GM19240 (cell line): ENCODE measurements around the gene TPT1.
A peak's percentile ranks its signal among the peaks of the same experiment; 100 is the strongest.
"Not testable (repeated sequence)": the region's sequence is repeated elsewhere in the genome, so short reads cannot be mapped to it uniquely, and the experiment has no call there.

ENCODE experiments used
- DNase-seq: peaks from one replicate; pipeline ENCODE4 v3.0.0; 2011; ENCODE audit warnings: low spot score; ENCODE audit not compliant: insufficient read length

Gene TPT1

GRCh38 chr13:45368005-45368404, 27.0 kb upstream of the TPT1 start:
- no peak for DNase-seq

DNA sequence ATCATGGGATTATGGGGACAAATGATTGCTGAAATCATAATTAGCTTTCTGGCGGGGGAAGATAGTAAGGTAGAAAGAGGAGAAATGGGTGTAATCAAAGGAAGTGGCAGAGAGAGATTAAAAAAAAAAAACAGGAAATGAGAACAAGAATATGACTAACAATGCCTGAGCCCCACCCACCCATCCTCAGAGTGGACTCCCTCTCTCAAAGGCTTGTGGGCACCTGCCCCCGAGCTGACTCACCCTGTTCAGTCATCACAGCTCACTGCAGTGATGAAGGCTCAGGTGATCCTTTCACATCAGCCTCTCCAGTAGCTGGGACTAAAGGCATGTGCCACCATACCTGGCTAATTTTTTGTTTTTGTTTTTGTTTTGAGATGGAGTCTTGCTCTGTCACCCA, 26.4 kb upstream of the TPT1 start:
- peak; percentile 88 for DNase-seq

DNA sequence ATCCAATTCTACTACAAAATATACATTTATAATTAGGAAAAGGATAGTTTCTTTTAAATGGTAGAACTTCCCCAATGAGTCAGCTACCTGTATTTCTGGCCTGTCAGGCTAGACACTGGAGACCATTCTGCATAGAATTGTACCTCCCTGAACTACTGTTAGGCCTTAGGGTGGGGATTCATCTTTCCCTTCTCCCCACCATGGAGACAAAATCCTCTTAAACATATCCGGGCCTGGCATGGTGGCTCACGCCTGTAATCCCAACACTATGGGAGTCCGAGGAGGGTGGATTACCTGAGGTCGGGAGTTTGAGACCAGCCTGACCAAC, 24.5 kb upstream of the TPT1 start:
- no peak for DNase-seq

DNA sequence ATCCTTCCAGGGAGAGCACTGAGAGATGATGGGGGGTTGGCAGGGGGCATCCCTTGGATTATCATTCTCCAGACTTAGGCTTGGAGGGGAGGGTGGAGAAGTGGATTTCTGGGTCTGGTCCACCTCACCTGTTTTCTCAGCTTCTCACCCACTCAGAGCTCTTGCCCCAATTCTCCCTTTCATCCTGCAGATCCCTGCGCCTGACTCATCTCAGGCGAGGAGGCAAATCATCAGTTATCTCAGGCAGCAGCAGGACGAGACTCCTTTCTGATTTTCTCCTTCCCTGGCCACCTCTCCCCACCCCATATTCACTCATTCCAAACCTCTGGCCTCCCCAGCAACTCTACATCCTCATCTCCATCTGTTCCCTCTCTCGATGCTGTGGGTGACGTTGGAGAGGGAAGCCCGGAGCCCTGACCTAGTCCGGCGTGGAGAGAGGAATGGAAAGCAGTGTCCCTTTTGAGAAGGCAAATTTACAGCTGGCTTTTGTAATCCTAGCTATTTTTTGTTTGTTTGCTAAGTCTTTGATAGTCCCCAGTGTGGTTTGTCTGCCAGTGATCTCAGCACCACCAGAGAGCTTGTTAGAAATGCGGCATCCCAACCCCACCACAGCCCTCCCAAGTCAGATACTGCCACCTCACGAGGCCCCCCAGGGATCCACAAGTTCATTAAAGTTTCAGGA, 24.0 kb upstream of the TPT1 start:
- DNase-seq = no peak

DNA sequence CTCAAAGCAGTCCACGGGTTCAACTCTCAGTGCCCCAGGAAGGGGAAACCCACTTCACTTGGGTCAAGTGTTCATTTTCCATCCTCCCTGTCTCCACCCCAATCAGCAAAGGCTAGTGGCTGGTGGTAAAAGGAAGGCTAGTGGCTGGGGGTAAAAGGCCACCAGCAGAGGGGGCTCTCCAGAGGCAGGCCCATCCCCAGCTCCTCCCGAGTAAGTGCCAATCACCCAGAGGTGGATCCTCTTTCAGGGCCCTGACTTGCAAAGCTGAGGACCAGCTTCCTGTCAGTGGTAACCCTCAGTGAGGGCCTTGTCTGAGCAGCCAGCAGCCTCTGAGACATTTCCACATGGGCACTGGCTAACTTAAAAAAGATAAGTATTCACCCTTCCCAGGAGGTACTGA, 22.0 kb upstream of the TPT1 start:
- DNase-seq = no peak

DNA sequence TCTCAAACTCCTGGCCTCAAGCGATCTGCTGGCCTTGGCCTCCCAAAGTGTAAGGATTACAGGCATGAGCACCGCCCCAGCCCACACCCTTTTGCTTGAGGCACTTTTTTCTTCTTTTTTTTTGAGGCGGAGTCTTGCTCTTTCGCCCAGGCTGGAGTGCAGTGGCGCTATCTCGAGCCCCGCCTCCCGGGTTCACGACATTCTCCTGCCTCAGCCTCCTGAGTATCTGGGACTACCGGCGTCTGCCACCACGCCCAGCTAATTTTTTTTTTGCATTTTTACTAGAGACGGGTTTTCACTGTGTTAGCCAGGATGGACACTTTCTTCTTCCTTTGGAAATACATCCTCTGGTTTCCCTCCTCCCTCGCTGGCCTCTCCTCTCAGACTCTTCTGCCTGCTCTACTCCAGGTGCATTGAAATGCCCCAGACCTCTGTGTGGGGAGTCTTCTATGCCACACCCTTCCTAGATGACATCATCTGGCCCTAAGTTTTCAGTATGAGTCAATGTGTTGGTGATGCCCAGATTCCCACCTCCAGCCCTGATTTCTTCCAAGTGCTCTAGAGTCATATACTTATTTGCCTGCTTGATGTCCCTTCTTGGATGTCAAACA, 20.7 kb upstream of the TPT1 start:
- DNase-seq = no peak

GRCh38 chr13:45356966-45357672, 16.1 kb upstream of the TPT1 start:
- DNase-seq = no peak

DNA sequence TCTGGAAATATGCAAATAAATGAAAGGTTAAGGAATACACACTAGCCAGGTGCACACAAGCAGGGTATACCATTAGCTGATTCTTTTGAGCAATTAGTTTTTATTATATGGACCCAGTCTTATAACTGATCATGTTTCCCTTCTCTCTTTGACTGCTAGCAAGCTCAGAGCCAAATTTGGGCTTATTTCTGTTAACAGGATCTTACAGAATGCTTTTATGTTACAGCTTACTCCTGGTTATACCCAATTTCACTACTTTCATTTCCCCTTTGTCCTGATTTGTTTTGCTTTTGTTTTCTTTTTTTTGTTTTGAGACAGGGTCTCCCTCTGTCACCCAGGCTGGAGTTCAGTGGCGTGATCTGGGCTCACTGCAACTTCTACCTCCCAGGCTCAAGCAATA, 12.9 kb upstream of the TPT1 start:
- DNase-seq = no peak

GRCh38 chr13:45352031-45352430, 11.0 kb upstream of the TPT1 start:
- no peak for DNase-seq

DNA sequence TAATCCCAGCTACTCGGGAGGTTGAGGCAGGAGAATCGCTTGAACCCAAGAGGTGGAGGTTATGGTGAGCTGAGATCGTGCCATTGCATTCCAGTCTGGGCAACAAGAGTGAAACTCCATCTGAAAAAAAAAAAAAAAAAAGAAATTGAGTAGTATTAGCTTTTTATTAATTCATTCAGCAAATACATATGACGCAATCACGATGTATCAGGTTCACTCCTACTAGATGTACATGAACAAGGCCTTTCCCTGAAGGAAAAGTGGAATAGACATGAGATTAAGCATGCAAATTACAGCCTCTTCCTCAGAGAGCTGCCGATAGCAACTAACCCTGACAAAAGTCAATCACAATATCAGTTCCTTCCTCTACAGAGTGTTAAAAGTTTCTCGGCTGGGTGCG, 9.2 kb upstream of the TPT1 start:
- no peak for DNase-seq

DNA sequence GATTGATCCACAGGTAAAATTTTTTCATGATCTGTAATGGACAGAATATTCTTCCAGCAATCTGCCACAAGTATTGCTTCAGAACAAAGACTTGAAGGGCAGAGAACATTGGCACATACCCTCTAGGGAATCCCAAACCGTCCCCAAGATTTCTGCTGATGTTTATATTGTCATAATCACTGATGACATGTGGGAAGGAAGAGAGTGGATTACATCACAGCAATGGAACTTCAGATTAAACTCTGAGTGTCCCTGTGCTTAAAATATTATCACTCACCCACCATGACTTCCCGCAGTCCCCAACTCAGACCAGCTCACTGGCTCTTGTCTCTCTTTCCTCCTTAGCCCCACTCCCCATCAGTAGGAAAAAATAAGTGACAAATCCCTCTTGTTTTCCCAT, 8.5 kb upstream of the TPT1 start:
- no peak for DNase-seq

DNA sequence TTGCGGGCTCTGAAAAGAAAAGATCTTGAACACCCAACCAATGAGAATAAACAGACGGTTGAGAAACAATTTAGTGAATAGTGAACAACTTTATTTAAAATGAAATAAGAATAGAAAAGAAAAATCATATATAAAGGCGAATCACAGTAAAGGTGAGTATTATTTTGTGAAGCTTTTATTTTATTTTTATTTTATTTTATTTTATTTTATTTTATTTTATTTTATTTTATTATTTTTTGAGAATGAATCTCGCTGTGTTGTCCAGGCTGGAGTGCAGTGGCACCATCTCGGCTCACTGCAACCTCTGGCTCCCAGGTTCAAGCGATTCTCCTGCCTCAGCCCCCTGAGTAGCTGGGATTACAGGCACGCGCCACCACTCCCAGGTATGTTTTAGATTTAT, 3.1 kb upstream of the TPT1 start:
- not testable (repeated sequence) for DNase-seq

DNA sequence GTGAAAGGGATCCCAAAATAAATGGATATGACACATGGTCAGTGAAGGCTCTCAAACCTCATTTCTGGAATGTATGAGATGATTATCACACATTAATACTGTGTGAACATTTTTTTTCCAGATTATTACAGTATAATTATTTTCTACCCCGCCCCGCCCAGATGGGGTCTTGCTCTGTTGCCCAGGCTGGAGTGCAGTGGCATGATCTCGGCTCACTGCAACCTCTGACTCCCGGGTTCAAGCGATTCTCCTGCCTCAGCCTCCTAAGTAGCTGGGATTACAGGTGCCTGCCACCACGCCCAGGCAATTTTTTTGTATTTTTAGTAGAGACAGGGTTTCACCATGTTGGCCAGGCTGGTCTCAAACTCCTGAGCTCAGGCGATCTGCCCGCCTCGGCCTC, 2.1 kb upstream of the TPT1 start:
- not testable (repeated sequence) for DNase-seq

DNA sequence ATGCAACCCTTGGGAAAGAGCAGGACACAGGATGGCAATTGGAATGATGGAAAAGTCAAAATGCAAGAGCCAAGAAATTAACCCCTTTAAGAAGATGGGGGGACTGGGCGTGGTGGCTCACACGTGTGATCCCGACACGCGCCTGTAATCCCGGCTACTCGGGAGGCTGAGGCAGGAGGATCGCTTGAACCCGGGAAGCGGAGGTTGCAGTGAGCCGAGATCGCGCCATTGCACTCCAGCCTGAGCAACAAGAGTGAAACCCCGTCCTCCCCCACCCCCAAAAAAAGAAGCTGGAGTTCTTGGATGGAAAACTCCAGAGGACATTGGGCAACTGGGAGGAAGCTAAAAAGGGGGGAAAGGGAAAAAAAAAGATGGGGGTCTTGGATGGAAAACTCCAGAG, 1.7 kb upstream of the TPT1 start:
- not testable (repeated sequence) for DNase-seq

DNA sequence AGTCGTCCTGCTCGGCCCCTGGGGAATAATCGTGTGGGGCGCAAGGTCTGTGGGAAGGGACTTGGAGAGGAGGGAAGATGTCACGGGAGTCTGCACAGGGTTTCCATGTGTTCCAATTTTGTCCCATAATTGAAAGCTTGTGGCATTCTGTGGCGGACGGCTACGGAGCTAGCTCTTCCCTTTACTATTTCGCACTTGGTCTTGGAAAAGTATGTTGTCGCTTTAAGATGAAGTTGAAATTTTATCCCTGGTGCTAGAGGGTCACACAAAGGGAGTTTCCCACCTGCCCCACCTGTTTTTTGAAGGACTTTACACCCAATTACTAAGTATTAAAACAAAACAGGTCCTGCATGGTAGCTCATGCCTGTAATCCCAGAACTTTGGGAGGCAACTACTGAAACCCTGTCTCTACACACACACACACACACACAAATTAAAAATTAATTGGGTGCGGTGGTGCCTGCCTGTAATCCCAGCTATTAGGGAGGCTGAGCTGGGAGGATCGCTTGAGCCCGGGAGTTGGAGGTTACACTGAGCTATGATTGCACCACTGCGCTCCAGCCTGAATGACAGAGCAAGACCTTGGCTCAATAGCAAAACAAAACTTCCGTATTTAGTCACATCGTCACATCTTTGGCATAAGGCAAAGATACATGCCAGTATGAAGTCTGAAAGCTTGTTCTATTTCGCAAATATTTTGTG, 967 bp upstream of the TPT1 start:
- no peak for DNase-seq

- DNase-seq = peak; percentile 31
Observed at GRCh38 chr13:45340422-45341033, 455 bp downstream of the TPT1 start.

DNA sequence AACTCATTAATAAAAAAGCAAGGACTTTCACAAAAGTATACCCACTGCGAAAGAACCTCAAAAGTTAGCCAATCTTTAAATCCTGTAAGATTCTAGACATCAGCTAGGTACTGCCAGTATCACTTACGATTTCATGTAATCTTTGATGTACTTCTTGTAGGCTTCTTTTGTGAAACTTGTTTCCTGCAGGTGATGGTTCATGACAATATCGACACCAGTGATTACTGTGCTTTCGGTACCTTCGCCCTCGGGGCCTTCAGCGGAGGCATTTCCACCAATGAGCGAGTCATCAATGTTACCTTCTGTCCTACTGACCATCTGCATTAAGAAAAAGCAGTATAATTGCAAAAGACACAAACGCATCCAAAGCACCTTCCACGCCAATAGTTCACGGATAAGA, 1.1 kb downstream of the TPT1 start:
- DNase-seq = no peak

DNA sequence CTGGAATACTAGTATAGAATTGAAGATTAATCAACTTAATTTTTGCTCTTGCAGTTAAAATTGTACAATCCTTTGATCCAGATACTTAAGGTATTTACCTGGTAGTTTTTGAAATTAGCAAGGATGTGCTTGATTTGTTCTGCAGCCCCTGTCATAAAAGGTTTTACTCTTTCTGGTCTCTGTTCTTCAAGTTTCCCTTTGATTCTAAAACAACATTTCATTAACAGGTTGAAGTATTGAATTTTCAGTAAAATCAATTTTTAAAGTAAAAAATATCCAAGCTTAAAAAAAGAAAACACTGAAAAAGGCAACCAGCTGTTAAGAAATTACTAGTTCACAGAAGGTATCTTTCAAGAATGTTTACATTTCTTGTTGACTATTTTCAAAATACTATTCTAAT, 1.6 kb downstream of the TPT1 start:
- no peak for DNase-seq

- DNase-seq = no peak
Observed at GRCh38 chr13:45337803-45338202, 3.2 kb downstream of the TPT1 start.

- DNase-seq = no peak
Observed at GRCh38 chr13:45337395-45337794, 3.6 kb downstream of the TPT1 start.

DNA sequence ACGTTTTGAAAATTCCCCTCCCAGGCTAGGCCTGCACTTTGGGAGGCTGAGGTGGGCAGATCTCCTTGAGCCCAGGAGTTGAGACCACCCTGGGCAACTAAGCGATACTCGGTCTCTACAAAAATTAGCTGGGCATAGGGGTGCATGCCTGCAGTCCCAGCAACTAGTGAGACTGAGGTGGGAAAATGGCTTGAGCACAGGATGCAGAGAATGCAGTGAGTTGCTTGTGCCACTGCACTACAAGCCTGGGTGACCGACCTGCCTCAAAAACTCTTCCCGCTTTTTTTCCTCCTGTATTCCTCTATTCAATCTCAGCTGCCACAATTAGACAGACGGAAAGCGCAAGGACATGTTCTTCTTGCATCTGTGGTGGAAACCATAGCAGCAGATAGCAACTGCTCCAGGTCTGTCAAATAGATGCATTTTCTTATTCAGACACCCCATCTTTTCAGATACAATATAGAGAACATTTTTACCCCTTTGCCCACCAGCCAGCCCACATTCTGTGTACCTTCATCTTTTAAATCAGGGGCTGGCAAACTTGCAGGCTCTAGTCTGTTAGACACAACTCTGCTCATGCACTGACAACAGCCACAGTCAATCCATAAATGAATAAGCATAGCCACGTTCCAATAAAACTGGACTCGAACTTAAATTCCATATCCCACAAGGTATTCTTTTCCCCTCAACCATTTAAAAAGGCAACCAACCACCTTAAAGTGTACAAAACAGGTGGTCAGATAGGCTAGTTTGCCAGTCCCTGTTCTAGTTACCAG, 4.8 kb downstream of the TPT1 start:
- DNase-seq = no peak
